Measurements from ENCODE around the gene SCAI.
"Not testable (repeated sequence)": the region's sequence is repeated elsewhere in the genome, so short reads cannot be mapped to it uniquely, and the experiment has no call there.

Gene SCAI

DNA sequence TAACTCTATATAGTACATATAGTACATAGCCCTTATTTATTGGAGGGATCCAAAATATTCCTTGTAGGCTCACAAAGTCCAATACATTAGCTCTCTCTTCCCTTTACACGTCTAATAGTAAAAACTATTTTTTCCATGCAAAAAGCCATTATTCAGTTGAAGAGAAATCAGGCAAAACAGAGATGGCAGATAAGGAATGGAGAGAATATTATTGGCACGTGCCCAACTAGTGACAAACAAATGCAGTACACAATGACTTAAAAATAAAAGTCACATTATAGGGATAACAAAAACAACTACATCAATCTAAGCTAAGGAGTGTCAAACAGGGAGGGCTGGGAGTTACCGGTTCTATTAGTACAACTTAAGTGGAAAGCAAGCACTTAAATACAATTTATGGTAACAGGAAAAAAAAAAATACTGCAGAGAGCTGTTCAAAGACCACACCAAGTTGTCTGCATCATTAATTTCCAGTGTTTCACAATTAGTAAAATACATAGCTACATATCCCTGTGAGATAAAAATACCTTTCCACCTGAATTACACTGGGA is 4.1 kb upstream of the SCAI start:
- no peak for DNase-seq

DNA sequence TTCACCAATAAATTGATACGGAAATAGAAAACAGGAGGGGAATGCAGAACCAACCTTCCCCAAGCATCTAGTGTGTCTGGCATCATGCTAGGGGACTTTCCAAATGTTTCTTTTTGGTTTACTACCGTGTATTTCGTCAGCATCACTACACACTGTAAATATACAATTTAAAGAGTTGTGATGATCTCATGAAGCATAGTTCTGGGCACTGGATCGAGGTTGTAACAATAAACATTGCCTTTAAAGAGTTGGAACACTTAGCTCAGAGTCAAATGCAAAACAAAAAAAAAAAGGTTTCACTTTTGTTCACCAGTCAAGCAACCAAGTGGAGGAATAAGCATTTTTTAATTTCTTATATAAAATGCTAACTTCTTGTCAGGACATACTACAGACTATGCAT is 2.9 kb upstream of the SCAI start:
- DNase-seq, result no peak

DNA sequence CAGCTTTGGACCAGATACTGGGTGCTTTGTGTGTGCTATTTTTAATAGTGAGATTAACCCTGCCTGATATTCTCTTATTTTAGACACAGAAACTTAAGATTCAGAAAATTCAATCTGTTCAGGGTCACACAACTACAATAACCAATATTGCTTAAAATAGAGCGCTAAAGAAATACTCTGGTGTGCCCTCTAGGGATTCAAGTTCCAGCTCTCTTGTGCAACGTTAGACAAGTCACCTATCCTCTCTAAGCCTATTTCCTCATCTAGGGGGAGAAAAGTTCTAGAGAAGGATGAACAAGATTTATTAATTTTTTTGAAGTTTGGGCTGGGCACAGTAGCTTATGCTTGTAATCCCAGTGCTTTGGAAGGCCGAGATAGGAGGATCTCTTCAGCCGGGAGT is 2.1 kb upstream of the SCAI start:
- DNase-seq, result no peak

DNA sequence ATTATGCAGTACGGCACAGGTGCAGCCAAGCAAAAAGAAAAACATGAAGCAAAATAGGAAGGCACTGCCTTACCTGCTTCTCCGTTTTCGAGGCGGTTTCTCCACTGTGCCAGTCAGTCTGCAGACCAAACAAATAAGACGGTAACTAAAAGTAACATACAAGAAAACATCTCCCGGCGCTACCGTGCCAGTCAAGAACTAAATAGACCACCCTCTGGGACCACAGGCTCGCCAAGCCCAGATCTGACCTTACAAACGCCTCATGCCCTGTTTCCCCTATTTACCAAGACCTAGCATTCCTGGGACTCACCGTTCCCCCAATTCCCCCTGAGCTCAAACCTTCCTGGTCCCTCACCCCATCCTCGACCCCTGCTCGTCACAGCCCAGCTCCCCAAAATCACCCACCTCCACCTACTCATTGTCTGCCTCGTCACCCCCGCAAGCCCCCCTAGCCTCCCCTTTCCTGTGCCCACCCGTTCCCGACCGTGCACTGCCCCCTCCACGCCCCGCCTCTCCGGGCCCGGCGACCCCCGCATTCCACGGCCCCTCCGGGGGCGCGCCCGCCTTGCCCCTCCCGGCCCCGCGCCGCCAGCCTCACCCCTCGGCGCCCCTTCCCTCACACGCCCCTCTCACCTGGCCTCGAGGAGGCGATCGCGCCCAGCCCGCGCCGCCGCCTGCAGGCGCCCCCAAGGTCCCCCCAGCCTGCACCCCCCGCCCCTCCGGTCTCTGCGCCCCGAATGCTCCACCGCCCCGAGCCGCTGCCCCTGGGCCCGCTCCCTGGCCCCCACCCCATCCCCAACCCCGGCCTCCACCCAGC is 560 bp downstream of the SCAI start:
- no peak for DNase-seq

DNA sequence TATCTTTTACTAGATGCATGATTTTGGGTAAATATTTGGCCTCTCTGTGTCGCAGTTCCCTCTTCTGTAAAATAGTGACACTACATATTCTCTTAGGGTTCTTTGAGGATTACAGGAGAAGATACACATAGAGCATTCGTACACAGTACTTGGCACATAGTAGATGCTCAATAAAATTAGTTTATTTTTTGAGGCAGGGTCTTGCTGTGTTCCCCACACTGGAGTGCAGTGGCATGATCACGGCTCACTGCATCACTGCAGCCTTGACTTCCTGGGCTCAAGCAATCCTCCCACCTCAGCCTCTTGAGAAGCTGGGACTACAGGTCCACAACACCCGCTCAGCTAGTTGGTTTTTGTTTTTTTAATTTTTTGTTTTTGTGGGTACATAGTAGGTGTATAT is 1.6 kb downstream of the SCAI start:
- DNase-seq, result no peak

DNA sequence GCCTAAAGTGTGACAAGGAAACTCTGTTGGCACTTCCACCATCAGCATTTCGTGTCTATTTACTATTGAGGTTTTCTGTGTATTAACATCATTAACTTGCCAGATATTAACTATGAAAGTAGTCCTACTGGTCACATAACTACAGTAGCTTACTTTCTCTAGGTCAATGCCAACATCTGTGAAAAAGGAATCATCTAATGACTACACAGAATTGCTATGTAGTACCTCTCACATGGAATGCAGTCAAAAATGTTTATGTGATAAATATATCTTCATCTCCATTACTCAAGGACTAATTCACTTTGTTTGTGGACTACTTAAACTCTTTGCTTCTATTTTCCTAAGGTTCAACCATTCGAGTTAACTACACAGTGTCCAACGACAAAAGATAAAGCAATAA is 2.1 kb downstream of the SCAI start:
- DNase-seq, result no peak

DNA sequence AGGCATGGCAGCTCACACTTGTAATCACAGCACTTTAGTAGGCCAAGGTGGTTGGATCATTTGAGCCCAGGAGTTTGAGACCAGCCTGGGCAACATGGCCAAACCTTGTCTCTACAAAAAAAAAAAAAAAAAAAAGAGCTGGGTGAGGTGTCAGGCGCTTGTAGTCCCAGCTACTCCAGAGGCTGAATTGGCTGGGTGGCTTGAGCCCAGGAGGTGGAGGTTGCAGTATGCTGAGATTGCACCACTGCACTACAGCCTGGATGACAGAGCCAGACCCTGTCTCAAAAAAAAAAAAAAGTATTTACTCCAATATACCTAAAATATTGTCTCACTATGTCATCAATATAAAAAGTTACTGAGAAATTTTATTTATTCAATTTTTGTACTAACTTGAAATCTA is 2.8 kb downstream of the SCAI start:
- DNase-seq, result no peak

DNA sequence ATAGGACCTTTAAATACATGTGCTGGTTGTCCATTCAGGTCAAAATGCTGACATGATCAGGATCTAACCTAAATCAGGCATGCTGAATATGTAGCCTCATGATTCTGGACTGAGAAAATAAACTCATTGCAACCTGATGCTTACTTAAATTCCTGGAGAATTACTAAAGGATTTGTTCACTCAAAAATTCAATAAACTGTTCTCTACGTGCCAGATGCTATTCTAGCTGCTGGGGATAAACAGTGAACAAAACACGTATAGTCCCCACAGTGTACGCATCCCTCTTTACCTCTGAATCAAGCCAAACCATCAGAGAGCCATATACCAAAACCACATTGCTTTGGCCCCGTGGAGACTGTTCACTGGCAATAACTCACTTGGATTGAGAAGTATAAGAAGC is 6.1 kb downstream of the SCAI start:
- no peak for DNase-seq

DNA sequence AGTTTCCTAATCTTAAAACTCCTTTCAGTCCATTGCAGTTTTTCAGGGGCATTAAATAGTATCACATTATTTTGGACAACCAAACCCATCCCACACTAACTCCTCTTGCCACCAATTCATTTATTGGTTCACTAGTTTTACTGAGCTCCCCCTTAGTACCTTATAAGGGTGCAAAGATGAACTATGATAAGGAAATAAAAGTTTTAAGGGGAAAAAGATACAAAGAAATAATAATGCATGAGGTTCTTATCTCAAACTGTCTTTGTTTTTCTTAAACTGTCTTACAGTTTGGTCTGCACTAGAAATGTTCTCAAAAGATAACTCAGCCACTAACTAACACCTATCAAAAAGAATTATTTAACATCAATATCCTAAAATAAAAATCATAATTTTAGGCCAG is 8.4 kb downstream of the SCAI start:
- no peak for DNase-seq

DNA sequence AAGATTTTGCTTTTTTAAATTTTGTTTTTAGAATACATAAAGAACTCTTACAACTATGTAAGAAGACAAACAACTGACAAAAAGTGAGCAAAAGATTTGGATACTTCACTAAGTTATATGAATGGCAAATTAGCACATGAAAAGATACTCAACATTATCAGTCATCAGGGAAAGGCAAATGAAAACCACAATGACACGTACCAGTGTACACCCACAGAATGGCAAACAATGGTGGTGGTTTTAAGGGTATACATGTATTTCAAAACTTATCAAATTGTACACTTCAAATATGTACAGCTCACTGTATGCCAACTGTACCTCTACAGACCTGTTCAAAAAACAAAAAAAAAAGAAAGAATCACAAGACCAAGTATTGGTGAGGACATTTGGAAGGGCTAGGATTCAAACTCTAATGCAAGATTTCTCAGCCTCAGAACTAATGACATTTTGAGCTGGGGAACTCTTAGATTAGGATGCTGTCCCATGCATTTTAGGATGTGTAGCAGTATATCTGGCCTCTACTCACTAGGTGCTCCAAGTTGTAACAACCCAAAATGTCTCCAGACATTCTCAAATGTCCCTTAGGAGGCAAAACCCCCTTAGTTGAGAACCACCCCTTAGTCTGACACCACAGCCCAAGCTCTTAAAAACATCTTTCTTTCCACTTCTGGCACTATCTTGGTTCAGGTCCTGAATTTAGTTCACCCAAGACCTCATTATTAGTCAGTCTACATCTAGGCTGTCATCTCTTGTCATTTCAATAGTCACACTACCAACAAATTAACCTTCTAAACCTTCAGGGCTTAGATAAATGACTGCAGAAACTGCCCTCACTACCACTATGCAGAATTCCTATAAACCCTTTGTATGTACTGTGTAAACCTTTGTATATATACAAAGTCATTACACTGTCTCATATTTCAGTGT is 9.7 kb downstream of the SCAI start:
- DNase-seq, result no peak

DNA sequence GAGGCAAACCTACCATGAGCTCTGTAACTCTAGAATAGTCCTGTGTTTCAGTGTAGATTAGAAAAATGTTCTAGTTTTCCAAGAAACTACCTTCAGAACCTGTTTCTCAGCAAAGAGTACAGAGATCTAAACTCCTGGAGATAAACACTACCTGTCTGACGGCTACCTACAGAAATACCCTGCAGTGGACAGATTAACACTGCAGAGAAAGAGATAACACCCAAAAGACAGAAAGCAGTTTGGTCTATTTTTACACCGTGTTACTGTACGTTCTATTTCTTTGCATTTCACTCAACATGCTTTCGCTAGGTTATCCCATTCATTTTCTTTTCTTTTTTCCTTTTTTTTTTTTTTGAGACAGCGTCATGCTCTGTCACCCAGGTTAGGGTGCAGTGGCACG is 11.6 kb downstream of the SCAI start:
- DNase-seq, result no peak

DNA sequence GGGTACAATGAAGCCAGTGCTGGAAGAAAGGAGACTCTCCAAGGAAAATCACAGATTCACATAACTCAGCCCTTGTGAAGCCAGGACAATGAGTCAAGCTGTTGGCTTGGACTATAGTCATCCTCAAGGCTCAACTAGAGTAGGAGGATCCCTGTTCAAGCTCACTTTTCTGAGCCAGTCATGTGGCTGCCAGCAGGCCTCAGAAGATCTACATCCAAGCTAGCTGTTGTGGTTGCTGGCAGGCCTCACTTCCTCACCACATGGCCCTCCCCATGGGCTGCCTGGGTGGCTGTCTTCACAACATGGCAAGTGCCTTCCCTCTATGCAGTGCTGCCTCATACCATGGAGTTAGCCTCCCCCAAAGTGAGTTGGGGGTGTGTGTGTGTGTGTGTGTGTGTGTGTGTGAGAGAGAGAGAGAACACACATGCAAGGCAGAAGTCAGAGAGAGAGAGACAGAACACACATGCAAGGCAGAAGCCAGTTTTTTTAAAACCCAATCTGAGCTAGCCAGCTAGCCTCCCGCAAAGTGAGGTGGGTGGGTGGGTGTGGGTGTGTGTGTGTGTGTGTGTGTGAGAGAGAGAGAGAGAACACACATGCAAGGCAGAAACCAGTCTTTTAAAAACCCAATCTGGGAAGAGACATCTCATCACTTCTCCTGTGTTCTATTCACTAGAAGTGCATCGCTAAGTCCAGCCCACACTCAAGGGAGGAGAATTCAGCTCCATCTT is 17.1 kb downstream of the SCAI start:
- DNase-seq, result peak; percentile 94

DNA sequence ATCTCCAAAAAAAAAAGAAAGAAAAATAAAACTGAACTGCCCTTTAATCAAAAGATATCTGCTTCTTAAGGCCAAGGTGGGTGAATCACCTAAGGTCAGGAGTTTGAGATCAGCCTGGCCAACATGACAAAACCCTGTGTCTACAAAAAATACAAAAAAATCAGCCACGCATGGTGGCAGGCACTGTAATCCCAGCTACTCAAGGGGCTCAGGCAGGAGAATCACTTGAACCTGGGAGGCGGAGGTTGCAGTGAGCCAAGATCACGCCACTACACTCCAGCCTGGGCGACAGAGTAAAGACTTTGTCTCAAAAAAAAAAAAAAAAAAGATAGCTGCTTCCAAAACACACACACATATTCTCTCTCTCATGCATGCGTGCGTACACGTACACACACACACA is 17.8 kb downstream of the SCAI start:
- no peak for DNase-seq

DNA sequence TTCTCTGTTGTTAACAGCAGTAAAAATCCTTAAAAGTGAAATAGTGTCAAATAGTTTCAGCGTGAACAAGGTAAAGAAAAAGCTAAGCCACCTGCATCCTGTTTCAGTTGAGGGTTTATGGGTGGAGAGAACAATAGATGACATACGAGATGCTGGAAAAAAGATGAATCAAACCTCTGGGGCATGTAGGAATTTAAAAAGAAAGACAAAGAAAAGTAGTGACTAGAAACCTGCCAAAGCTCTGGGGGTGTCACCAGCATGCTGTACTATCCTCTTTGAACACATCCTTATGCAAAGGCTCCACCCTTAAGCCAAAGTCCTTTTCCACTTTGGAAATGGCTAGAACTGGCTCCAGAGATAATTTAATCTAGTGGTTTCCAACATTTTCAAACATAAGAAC is 22.2 kb downstream of the SCAI start:
- DNase-seq, result no peak

DNA sequence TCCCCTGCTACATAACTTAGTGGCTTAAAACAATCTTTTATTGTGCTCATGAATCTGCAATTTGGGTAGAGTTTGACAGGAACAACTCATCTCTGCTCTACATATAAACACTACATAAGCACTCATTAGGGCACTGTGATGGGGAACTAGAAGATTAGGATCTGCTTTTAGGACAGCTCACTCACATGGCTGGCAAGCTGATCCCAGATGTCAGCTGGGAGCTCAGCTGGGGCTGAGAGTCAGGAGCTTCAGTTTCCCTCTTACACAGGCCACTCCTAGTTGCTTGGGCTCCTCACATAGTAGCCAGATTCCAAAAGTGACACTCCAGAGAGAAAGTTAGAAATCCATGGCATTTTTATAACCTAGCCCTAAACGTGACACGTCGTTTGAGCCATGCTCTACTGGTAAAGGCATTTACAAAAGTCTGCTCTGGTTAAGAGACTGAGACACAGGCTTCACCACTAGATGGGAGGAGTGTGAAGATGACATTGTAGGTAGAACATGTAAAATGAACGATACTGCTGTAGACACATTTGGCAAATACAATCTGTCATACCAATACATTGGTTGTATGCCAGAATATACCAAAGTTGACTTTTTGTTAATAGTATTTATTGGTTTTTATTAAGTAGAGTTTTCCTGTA is 23.6 kb downstream of the SCAI start:
- DNase-seq, result peak; percentile 24

DNA sequence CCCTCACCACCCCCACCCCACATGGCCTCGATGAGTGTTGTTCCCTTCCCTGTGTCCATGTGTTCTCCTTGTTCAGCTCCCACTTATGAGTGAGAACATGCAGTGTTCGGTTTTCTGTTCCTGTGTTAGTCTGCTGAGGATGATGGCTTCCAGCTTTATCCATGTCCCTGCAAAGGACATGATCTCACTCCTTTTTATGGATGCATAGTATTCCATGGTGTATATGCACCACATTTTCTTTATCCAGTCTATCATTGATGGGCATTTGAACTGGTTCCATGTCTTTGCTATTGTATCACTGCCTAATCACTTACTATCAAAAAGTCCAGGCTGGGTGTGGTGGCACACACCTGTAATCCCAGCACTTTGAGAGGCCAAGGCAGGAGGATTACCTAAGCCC is 24.6 kb downstream of the SCAI start:
- DNase-seq, result not testable (repeated sequence)

DNA sequence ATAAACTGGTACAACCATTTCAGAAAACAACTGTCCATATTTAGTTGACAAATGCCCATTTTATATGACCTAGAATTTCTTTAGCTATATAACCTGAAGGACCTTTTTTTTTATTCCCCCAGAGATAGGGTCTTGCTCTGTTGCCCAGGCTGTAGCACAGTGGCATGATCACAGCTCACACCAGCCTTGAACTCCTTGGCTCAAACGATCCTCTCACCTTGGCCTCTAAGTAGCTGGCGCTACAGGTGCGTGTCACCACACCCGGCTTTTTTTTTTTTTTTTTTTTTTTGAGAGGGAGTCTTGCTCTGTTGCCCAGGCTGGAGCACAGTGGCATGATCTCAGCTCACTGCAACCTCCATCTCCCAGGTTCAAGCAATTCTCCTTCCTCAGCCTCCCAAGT is 28.8 kb downstream of the SCAI start:
- DNase-seq, result not testable (repeated sequence)

DNA sequence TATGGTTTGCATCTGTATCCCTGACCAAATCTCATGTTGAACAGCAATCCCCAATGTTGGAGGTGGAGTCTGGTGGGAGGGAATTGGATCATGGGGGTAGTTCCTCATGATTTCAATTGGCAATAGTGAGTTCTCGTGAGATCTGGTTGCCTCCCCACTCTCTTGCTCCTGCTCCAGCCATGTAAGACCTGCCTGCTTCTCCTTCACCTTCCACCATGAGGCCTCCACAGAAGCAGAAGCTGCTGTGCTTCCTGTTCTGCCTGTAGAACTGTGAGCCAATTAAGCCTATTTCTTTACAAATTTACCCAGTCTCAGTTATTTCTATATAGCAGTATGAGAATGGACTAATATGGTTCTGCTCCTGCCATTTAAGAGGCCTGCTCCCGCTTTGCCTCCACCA is 32.9 kb downstream of the SCAI start:
- no peak for DNase-seq

DNA sequence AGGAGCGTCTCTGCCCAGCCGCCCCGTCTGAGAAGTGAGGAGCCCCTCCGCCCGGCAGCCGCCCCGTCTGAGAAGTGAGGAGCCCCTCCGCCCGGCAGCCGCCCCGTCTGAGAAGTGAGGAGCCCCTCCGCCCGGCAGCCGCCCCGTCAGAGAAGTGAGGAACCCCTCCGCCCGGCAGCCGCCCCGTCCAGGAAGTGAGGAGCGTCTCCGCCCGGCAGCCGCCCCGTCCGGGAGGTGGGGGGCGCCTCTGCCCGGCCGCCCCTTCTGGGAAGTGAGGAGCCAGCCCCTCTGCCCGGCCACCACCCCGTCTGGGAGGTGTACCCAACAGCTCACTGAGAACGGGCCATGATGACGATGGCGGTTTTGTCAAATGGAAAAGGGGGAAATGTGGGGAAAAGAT is 34.8 kb downstream of the SCAI start:
- DNase-seq, result not testable (repeated sequence)

DNA sequence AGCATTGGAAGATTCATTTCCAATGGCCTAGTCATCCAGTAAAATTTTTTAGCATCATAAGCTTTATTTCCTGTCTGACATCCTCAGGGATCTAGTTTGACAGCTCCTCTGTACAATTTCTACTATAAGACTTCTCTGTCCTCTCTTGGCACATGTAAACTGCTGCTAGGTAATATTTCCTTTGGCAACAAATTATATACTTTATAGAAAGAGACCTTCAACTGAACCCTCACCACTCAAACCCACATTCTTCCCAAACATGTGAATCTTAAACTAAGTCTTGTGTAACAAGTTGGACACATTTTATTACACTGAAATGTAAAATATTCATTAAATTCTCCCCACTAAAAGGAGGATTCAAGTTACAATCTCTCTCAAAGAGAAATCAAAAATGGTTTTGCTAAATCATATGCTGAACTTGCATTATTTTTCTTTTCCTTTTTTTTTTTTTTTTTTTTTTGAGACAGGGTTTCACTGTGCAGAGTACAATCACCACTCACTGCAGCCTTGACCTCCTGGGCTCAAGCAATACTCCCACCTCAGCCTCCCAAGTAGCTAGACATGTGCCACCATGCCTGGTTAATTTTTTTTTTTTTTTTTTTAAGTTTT is 36.9 kb downstream of the SCAI start:
- no peak for DNase-seq

DNA sequence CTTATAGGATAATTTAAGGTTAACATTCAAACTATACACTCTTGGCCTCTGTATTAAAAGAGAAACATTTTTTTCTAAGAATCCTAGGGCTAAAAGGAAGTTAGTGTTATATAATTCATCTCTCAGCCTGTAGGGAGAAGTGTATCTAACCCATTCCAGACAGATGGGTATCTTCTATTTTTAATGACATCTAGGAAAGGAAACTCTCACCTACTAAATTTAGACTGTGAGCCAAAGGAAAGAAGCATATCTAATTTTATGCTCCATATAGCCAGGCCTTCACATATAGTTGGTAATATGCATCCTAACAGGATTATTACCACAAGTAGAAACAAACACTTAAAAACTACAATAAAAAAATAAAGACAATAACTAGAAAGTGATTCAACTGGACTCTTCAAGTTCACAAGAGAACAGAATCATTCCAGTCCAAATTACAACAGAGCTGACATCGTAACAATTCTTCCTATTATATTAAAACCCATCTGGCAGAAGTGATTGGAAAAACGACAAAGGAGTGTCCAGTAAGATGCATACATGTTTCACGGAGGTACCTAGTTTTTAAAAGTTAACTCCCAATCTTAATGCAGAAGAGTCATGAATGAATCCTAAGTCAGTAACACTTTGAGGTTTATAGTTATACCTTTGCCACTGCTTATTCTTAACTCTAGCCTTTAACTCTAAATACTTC is 39.4 kb downstream of the SCAI start:
- DNase-seq, result no peak

DNA sequence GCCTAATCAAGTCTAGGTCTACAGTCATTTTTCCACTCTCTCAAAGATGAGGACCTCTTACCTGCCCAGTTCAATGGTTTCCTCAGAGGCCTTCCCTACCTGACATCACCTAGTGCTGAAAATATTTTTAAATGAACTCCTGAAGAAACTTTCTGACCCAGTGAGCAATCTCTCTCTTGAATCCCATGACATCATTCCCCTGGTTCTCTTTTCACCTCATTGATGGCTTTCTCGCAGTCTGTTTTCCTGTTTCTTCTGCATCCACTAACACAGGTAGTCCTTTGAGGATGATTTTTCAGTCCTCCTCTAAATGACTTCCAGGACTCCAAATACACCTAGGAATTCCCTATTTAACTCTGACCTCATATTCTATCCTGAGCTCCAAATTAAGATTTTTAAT is 40.3 kb downstream of the SCAI start:
- DNase-seq, result no peak

Measured in right hindlimb (tissue), 1 donor.